Measurements from ENCODE around the gene ACOT7.

GRCh38 chr1:6347641-6348487, 45.7 kb downstream of the ACOT7 start:
- peak; percentile 41 to 74 (median 60) for TF ChIP-seq CTCF (IDR thresholded peaks at IDR 0.05)
- TF ChIP-seq POLR2A (IDR thresholded peaks at IDR 0.05): no peak
